Gastrocnemius medialis (tissue), 4 donors: Measurements from ENCODE around the gene DPYSL3.

Experiments
- POLR2A ChIP-seq, 2 donors: fragments of 450-650 bp; IDR thresholded peaks; one replicate each; pipeline ENCODE4 v1.6.1; 2017; ENCODE audit warnings: antibody characterized with exemption in 2 of 2, mild to moderate bottlenecking in 2 of 2, moderate library complexity in 2 of 2
- TF ChIP-seq, protein P1 (sequence below), 5 experiments: fragments of 450-650 bp in 3 of 5; fragments of 200-600 bp in 2 of 5; sonication (generic) in 2 of 5; IDR thresholded peaks in 4 of 5; conservative IDR thresholded peaks in 1 of 5; 1 replicate in 4 of 5; 2 replicates in 1 of 5; pipeline ENCODE4 v1.5.1; 2016 to 2019; ENCODE audit warnings: antibody characterized with exemption in 5 of 5, mild to moderate bottlenecking in 3 of 5, moderate library complexity in 3 of 5

DNA sequence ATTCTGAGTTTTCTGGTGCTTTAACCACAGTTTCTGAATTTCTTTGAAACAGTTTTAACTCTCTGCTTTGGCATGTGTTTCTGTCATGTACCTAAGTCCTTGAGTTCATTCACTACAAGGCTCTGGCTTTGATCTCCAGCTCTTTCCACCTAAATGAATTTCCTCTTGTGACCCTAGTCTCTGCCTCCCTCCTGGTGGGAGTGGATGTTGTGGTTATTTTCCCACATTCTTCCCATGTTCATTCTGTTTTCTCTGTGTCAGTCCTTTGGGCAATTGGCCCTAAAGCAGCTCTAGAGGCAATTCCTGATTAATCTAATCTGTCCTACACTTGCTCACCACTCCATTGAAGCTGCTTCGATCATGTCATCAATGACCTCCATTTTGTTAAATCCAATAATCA is 28.4 kb upstream of the DPYSL3 start:
- TF ChIP-seq, protein P1, sequence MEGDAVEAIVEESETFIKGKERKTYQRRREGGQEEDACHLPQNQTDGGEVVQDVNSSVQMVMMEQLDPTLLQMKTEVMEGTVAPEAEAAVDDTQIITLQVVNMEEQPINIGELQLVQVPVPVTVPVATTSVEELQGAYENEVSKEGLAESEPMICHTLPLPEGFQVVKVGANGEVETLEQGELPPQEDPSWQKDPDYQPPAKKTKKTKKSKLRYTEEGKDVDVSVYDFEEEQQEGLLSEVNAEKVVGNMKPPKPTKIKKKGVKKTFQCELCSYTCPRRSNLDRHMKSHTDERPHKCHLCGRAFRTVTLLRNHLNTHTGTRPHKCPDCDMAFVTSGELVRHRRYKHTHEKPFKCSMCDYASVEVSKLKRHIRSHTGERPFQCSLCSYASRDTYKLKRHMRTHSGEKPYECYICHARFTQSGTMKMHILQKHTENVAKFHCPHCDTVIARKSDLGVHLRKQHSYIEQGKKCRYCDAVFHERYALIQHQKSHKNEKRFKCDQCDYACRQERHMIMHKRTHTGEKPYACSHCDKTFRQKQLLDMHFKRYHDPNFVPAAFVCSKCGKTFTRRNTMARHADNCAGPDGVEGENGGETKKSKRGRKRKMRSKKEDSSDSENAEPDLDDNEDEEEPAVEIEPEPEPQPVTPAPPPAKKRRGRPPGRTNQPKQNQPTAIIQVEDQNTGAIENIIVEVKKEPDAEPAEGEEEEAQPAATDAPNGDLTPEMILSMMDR (IDR thresholded peaks at IDR 0.05 in 4 of 5, conservative IDR thresholded peaks at IDR 0.05 in 1 of 5), result no peak
- no peak for TF ChIP-seq POLR2A (IDR thresholded peaks at IDR 0.05)
